NK-92 treated with Interleukin-12 subunit alpha and Interleukin-12 subunit beta, amount 100 ng/mL, for 24 hours (cell line): ENCODE results near the gene ABHD17C.

Source experiments
- DNase-seq: peaks from one replicate; lab custom pipeline; 2025; lab: John Stamatoyannopoulos, UW

The ABHD17C gene

GRCh38 chr15:80787316-80787715, 92.2 kb downstream of the ABHD17C start:
- DNase-seq = no peak

GRCh38 chr15:80788536-80788935, 93.4 kb downstream of the ABHD17C start:
- DNase-seq = no peak

GRCh38 chr15:80789296-80789695, 94.2 kb downstream of the ABHD17C start:
- no peak for DNase-seq

- peak; percentile 31 for DNase-seq
Measured at GRCh38 chr15:80789796-80790195, 94.7 kb downstream of the ABHD17C start.

- no peak for DNase-seq
Measured at GRCh38 chr15:80790236-80790635, 95.1 kb downstream of the ABHD17C start.

- no peak for DNase-seq
Measured at GRCh38 chr15:80791004-80791403, 95.9 kb downstream of the ABHD17C start.

GRCh38 chr15:80796407-80796806, 101.3 kb downstream of the ABHD17C start:
- DNase-seq = no peak

GRCh38 chr15:80798911-80799310, 103.8 kb downstream of the ABHD17C start:
- DNase-seq = no peak

- DNase-seq = no peak
Measured at GRCh38 chr15:80800067-80800466, 105.0 kb downstream of the ABHD17C start.

GRCh38 chr15:80801891-80802680, 107.0 kb downstream of the ABHD17C start:
- no peak for DNase-seq

- no peak for DNase-seq
Measured at GRCh38 chr15:80803580-80804525, 108.7 kb downstream of the ABHD17C start.

GRCh38 chr15:80804970-80805495, 109.9 kb downstream of the ABHD17C start:
- no peak for DNase-seq
